Gastroesophageal sphincter (tissue), 3 donors: ENCODE measurements around the gene PRKAG2.

Source experiments
- EP300 ChIP-seq: sonication (generic); formaldehyde crosslinking; IDR thresholded peaks from one replicate; pipeline ENCODE4 v1.6.1; 2017; ENCODE audit warnings: antibody characterized with exemption, mild to moderate bottlenecking
- POLR2A ChIP-seq, 2 donors: fragments of 450-650 bp; IDR thresholded peaks; one replicate each; pipeline ENCODE4 v1.6.1; 2017; ENCODE audit warnings: antibody characterized with exemption in 2 of 2, mild to moderate bottlenecking in 2 of 2, moderate library complexity in 1 of 2
- POLR2AphosphoS5 ChIP-seq: sonication (generic); formaldehyde crosslinking; IDR thresholded peaks from one replicate; pipeline ENCODE4 v1.6.1; 2017; ENCODE audit warnings: antibody characterized with exemption
- TF ChIP-seq, protein P1 (sequence below), 4 experiments: fragments of 200-600 bp in 2 of 4; fragments of 450-650 bp in 2 of 4; sonication (generic) in 1 of 4; IDR thresholded peaks; one replicate each; pipeline ENCODE4 v1.5.1; 2017 to 2019; ENCODE audit warnings: antibody characterized with exemption in 4 of 4, mild to moderate bottlenecking in 2 of 4, moderate library complexity in 2 of 4

DNA sequence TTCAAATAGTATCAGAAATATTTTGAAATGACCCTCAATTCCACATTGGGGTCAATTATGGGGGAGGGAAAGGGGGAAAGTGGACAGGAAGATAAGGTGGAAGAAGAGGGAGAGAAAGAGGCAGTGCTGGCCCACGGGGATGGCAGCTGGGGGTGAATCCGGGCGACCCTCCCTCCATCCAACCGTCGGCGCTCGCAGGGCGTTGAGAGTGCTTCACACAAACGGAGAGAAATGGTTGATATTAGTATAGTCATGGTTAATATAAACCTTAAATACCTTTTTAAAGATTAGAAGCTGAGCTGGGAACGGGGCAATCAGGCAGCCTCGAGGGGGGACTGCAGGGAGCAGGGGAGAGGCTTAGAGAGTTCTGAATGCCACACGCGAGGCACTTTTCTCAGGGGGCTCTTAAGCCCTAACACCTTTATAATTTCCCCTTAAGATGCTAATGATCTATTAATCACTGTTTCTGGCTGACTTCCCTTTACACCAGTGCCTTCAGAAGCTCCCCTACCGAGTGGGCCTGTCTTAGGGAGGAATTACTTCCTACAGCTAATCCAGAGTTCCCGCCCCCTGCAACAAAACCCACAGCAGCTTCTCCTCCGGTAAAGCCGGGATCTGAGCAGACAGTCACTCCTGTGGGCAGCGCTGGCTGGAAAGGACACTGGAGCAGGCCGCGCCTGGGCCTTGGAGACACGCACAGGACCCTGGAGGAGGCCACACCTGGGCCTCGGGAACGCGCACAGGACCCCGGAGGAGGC lies 39.5 kb downstream of the PRKAG2 start:
- TF ChIP-seq, protein P1, sequence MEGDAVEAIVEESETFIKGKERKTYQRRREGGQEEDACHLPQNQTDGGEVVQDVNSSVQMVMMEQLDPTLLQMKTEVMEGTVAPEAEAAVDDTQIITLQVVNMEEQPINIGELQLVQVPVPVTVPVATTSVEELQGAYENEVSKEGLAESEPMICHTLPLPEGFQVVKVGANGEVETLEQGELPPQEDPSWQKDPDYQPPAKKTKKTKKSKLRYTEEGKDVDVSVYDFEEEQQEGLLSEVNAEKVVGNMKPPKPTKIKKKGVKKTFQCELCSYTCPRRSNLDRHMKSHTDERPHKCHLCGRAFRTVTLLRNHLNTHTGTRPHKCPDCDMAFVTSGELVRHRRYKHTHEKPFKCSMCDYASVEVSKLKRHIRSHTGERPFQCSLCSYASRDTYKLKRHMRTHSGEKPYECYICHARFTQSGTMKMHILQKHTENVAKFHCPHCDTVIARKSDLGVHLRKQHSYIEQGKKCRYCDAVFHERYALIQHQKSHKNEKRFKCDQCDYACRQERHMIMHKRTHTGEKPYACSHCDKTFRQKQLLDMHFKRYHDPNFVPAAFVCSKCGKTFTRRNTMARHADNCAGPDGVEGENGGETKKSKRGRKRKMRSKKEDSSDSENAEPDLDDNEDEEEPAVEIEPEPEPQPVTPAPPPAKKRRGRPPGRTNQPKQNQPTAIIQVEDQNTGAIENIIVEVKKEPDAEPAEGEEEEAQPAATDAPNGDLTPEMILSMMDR (IDR thresholded peaks at IDR 0.05), result no peak
- TF ChIP-seq POLR2AphosphoS5 (no peak), POLR2A (IDR thresholded peaks at IDR 0.05) (no peak), EP300 (no peak)
